Measurements from ENCODE around the gene PRDM10.
"Not testable (repeated sequence)": the region's sequence is repeated elsewhere in the genome, so short reads cannot be mapped to it uniquely, and the experiment has no call there.

Gene PRDM10

GRCh38 chr11:130034236-130034635 is 31.6 kb upstream of the PRDM10 start:
- no peak overlapping the region for H3K4me3 ChIP-seq (ENCODE audit: low read depth in 1 of 2, low read length in 2 of 2)
- no peaks in the 10 kb centered on the region for H3K4me1 ChIP-seq (ENCODE audit: control insufficient read depth in 1 of 2, insufficient read depth in 2 of 2, low read length in 2 of 2)
- no peaks in the 10 kb centered on the region for H3K9me3 ChIP-seq (ENCODE audit: control insufficient read depth in 1 of 2, low read length in 2 of 2)
- H3K9ac ChIP-seq (ENCODE audit: low read depth in 1 of 2, low read length in 2 of 2) = no peak overlapping the region
- no peaks in the 10 kb centered on the region for H3K36me3 ChIP-seq (ENCODE audit: control insufficient read depth in 1 of 2, insufficient read depth in 2 of 2, low read length in 2 of 2)
- H3K27ac ChIP-seq (ENCODE audit: low read depth, low read length) = no peak overlapping the region
- no peaks in the 10 kb centered on the region for H3K27me3 ChIP-seq (ENCODE audit: control insufficient read depth in 1 of 2, insufficient read depth in 2 of 2, low read length in 2 of 2)

GRCh38 chr11:130032931-130033330 is 30.3 kb upstream of the PRDM10 start:
- Histone ChIP-seq H3K27ac (ENCODE audit: low read depth, low read length) (no peak overlapping the region), H3K4me1 (ENCODE audit: control insufficient read depth in 1 of 2, insufficient read depth in 2 of 2, low read length in 2 of 2) (no peaks in the 10 kb centered on the region), H3K36me3 (ENCODE audit: control insufficient read depth in 1 of 2, insufficient read depth in 2 of 2, low read length in 2 of 2) (no peaks in the 10 kb centered on the region), H3K9me3 (ENCODE audit: control insufficient read depth in 1 of 2, low read length in 2 of 2) (no peaks in the 10 kb centered on the region), H3K4me3 (ENCODE audit: low read depth in 1 of 2, low read length in 2 of 2) (no peak overlapping the region), H3K27me3 (ENCODE audit: control insufficient read depth in 1 of 2, insufficient read depth in 2 of 2, low read length in 2 of 2) (no peaks in the 10 kb centered on the region), H3K9ac (ENCODE audit: low read depth in 1 of 2, low read length in 2 of 2) (no peak overlapping the region)

- no peaks in the 10 kb centered on the region for H3K4me1 ChIP-seq (ENCODE audit: control insufficient read depth in 1 of 2, insufficient read depth in 2 of 2, low read length in 2 of 2)
- H3K27ac ChIP-seq (ENCODE audit: low read depth, low read length) = no peak overlapping the region
- H3K27me3 ChIP-seq (ENCODE audit: control insufficient read depth in 1 of 2, insufficient read depth in 2 of 2, low read length in 2 of 2) = no peaks in the 10 kb centered on the region
- H3K9ac ChIP-seq (ENCODE audit: low read depth in 1 of 2, low read length in 2 of 2) = no peak overlapping the region
- H3K4me3 ChIP-seq (ENCODE audit: low read depth in 1 of 2, low read length in 2 of 2) = no peak overlapping the region
- H3K36me3 ChIP-seq (ENCODE audit: control insufficient read depth in 1 of 2, insufficient read depth in 2 of 2, low read length in 2 of 2) = no peaks in the 10 kb centered on the region
- H3K9me3 ChIP-seq (ENCODE audit: control insufficient read depth in 1 of 2, low read length in 2 of 2) = no peaks in the 10 kb centered on the region
Observed at GRCh38 chr11:130031945-130032344, 29.3 kb upstream of the PRDM10 start.

- no peaks in the 10 kb centered on the region for H3K27me3 ChIP-seq (ENCODE audit: control insufficient read depth in 1 of 2, insufficient read depth in 2 of 2, low read length in 2 of 2)
- H3K9ac ChIP-seq (ENCODE audit: low read depth in 1 of 2, low read length in 2 of 2) = no peak overlapping the region
- H3K4me3 ChIP-seq (ENCODE audit: low read depth in 1 of 2, low read length in 2 of 2) = no peak overlapping the region
- no peak overlapping the region for H3K27ac ChIP-seq (ENCODE audit: low read depth, low read length)
- no peaks in the 10 kb centered on the region for H3K36me3 ChIP-seq (ENCODE audit: control insufficient read depth in 1 of 2, insufficient read depth in 2 of 2, low read length in 2 of 2)
- H3K4me1 ChIP-seq (ENCODE audit: control insufficient read depth in 1 of 2, insufficient read depth in 2 of 2, low read length in 2 of 2) = no peaks in the 10 kb centered on the region
- H3K9me3 ChIP-seq (ENCODE audit: control insufficient read depth in 1 of 2, low read length in 2 of 2) = no peaks in the 10 kb centered on the region
Observed at GRCh38 chr11:130031056-130031455, 28.4 kb upstream of the PRDM10 start.

GRCh38 chr11:130029137-130029536 is 26.5 kb upstream of the PRDM10 start:
- Histone ChIP-seq H3K4me1 (ENCODE audit: control insufficient read depth in 1 of 2, insufficient read depth in 2 of 2, low read length in 2 of 2) (no peaks in the 10 kb centered on the region), H3K9ac (ENCODE audit: low read depth in 1 of 2, low read length in 2 of 2) (no peak overlapping the region), H3K27me3 (ENCODE audit: control insufficient read depth in 1 of 2, insufficient read depth in 2 of 2, low read length in 2 of 2) (no peaks in the 10 kb centered on the region), H3K9me3 (ENCODE audit: control insufficient read depth in 1 of 2, low read length in 2 of 2) (no peaks in the 10 kb centered on the region), H3K4me3 (ENCODE audit: low read depth in 1 of 2, low read length in 2 of 2) (no peak overlapping the region), H3K36me3 (ENCODE audit: control insufficient read depth in 1 of 2, insufficient read depth in 2 of 2, low read length in 2 of 2) (no peaks in the 10 kb centered on the region), H3K27ac (ENCODE audit: low read depth, low read length) (no peak overlapping the region)

GRCh38 chr11:130025371-130025770 is 22.7 kb upstream of the PRDM10 start:
- Histone ChIP-seq H3K4me3 (ENCODE audit: low read depth in 1 of 2, low read length in 2 of 2) (no peak overlapping the region), H3K4me1 (ENCODE audit: control insufficient read depth in 1 of 2, insufficient read depth in 2 of 2, low read length in 2 of 2) (no peaks in the 10 kb centered on the region), H3K9ac (ENCODE audit: low read depth in 1 of 2, low read length in 2 of 2) (no peak overlapping the region), H3K27me3 (ENCODE audit: control insufficient read depth in 1 of 2, insufficient read depth in 2 of 2, low read length in 2 of 2) (no peaks in the 10 kb centered on the region), H3K27ac (ENCODE audit: low read depth, low read length) (no peak overlapping the region), H3K36me3 (ENCODE audit: control insufficient read depth in 1 of 2, insufficient read depth in 2 of 2, low read length in 2 of 2) (no peaks in the 10 kb centered on the region), H3K9me3 (ENCODE audit: control insufficient read depth in 1 of 2, low read length in 2 of 2) (no peaks in the 10 kb centered on the region)

GRCh38 chr11:130024361-130024760 is 21.7 kb upstream of the PRDM10 start:
- Histone ChIP-seq H3K4me1 (ENCODE audit: control insufficient read depth in 1 of 2, insufficient read depth in 2 of 2, low read length in 2 of 2) (no peaks in the 10 kb centered on the region), H3K27me3 (ENCODE audit: control insufficient read depth in 1 of 2, insufficient read depth in 2 of 2, low read length in 2 of 2) (no peaks in the 10 kb centered on the region), H3K4me3 (ENCODE audit: low read depth in 1 of 2, low read length in 2 of 2) (no peak overlapping the region), H3K36me3 (ENCODE audit: control insufficient read depth in 1 of 2, insufficient read depth in 2 of 2, low read length in 2 of 2) (no peaks in the 10 kb centered on the region), H3K9me3 (ENCODE audit: control insufficient read depth in 1 of 2, low read length in 2 of 2) (no peaks in the 10 kb centered on the region), H3K9ac (ENCODE audit: low read depth in 1 of 2, low read length in 2 of 2) (no peak overlapping the region), H3K27ac (ENCODE audit: low read depth, low read length) (no peak overlapping the region)

GRCh38 chr11:130023204-130023603 is 20.6 kb upstream of the PRDM10 start:
- H3K4me1 ChIP-seq (ENCODE audit: control insufficient read depth in 1 of 2, insufficient read depth in 2 of 2, low read length in 2 of 2) = no peaks in the 10 kb centered on the region
- no peak overlapping the region for H3K27ac ChIP-seq (ENCODE audit: low read depth, low read length)
- no peaks in the 10 kb centered on the region for H3K9me3 ChIP-seq (ENCODE audit: control insufficient read depth in 1 of 2, low read length in 2 of 2)

GRCh38 chr11:130022799-130023198 is 20.2 kb upstream of the PRDM10 start:
- Histone ChIP-seq H3K36me3 (ENCODE audit: control insufficient read depth in 1 of 2, insufficient read depth in 2 of 2, low read length in 2 of 2) (no peaks in the 10 kb centered on the region), H3K9ac (ENCODE audit: low read depth in 1 of 2, low read length in 2 of 2) (no peak overlapping the region), H3K4me3 (ENCODE audit: low read depth in 1 of 2, low read length in 2 of 2) (no peak overlapping the region), H3K9me3 (ENCODE audit: control insufficient read depth in 1 of 2, low read length in 2 of 2) (no peaks in the 10 kb centered on the region), H3K27me3 (ENCODE audit: control insufficient read depth in 1 of 2, insufficient read depth in 2 of 2, low read length in 2 of 2) (no peaks in the 10 kb centered on the region), H3K27ac (ENCODE audit: low read depth, low read length) (no peak overlapping the region), H3K4me1 (ENCODE audit: control insufficient read depth in 1 of 2, insufficient read depth in 2 of 2, low read length in 2 of 2) (no peaks in the 10 kb centered on the region)

More at GRCh38 chr11:130023204-130023603, 20.6 kb upstream of the PRDM10 start:
- Histone ChIP-seq H3K9ac (ENCODE audit: low read depth in 1 of 2, low read length in 2 of 2) (no peak overlapping the region), H3K36me3 (ENCODE audit: control insufficient read depth in 1 of 2, insufficient read depth in 2 of 2, low read length in 2 of 2) (no peaks in the 10 kb centered on the region), H3K4me3 (ENCODE audit: low read depth in 1 of 2, low read length in 2 of 2) (no peak overlapping the region), H3K27me3 (ENCODE audit: control insufficient read depth in 1 of 2, insufficient read depth in 2 of 2, low read length in 2 of 2) (no peaks in the 10 kb centered on the region)

GRCh38 chr11:130021606-130022005 is 19.0 kb upstream of the PRDM10 start:
- H3K27me3 ChIP-seq (ENCODE audit: control insufficient read depth in 1 of 2, insufficient read depth in 2 of 2, low read length in 2 of 2); H3K27ac ChIP-seq (ENCODE audit: low read depth, low read length); H3K36me3 ChIP-seq (ENCODE audit: control insufficient read depth in 1 of 2, insufficient read depth in 2 of 2, low read length in 2 of 2); H3K4me1 ChIP-seq (ENCODE audit: control insufficient read depth in 1 of 2, insufficient read depth in 2 of 2, low read length in 2 of 2); H3K9ac ChIP-seq (ENCODE audit: low read depth in 1 of 2, low read length in 2 of 2); H3K9me3 ChIP-seq (ENCODE audit: control insufficient read depth in 1 of 2, low read length in 2 of 2); H3K4me3 ChIP-seq (ENCODE audit: low read depth in 1 of 2, low read length in 2 of 2): not testable (repeated sequence)

GRCh38 chr11:130020323-130020722 is 17.7 kb upstream of the PRDM10 start:
- H3K27ac ChIP-seq (ENCODE audit: low read depth, low read length) = no peak overlapping the region
- no peak overlapping the region for H3K9ac ChIP-seq (ENCODE audit: low read depth in 1 of 2, low read length in 2 of 2)
- no peaks in the 10 kb centered on the region for H3K4me1 ChIP-seq (ENCODE audit: control insufficient read depth in 1 of 2, insufficient read depth in 2 of 2, low read length in 2 of 2)
- no peak overlapping the region for H3K4me3 ChIP-seq (ENCODE audit: low read depth in 1 of 2, low read length in 2 of 2)
- H3K9me3 ChIP-seq (ENCODE audit: control insufficient read depth in 1 of 2, low read length in 2 of 2) = no peaks in the 10 kb centered on the region
- no peaks in the 10 kb centered on the region for H3K27me3 ChIP-seq (ENCODE audit: control insufficient read depth in 1 of 2, insufficient read depth in 2 of 2, low read length in 2 of 2)
- H3K36me3 ChIP-seq (ENCODE audit: control insufficient read depth in 1 of 2, insufficient read depth in 2 of 2, low read length in 2 of 2) = no peaks in the 10 kb centered on the region

All from duodenal mucosa (tissue), 2 donors.